GM21529 (cell line): ENCODE measurements around the gene PNPO.

ENCODE experiments used
- ATAC-seq: cut with Tn5 transposase; IDR thresholded peaks from one replicate; pipeline ENCODE4 v1.9.1; 2021; ENCODE audit not compliant: unreplicated experiment

The PNPO gene

GRCh38 chr17:47949197-47949759, 7.9 kb downstream of the PNPO start:
- peak; percentile 53 for ATAC-seq

GRCh38 chr17:47949946-47950345, 8.6 kb downstream of the PNPO start:
- ATAC-seq, result peak; percentile 40

- no peak for ATAC-seq
Observed at GRCh38 chr17:47950448-47950847, 9.1 kb downstream of the PNPO start.

GRCh38 chr17:47952171-47953021, 11.0 kb downstream of the PNPO start:
- ATAC-seq, result no peak

GRCh38 chr17:47953909-47954308, 12.5 kb downstream of the PNPO start:
- no peak for ATAC-seq

- ATAC-seq, result no peak
Observed at GRCh38 chr17:47955497-47956461, 14.4 kb downstream of the PNPO start.

- ATAC-seq, result no peak
Observed at GRCh38 chr17:47956791-47957590, 15.6 kb downstream of the PNPO start.

- ATAC-seq, result no peak
Observed at GRCh38 chr17:47957591-47958490, 16.5 kb downstream of the PNPO start, which contains the start of gene PRR15L. Gene PRR15L, minus strand, starts transcription at chr17:47957883. Its CDS starts 4,649 bp downstream, at chr17:47953234.

GRCh38 chr17:47959825-47960655, 18.7 kb downstream of the PNPO start:
- no peak for ATAC-seq

GRCh38 chr17:47961406-47961805, 20.0 kb downstream of the PNPO start:
- no peak for ATAC-seq

- no peak for ATAC-seq
Observed at GRCh38 chr17:47962901-47963300, 21.5 kb downstream of the PNPO start.

- ATAC-seq, result no peak
Observed at GRCh38 chr17:47964856-47965255, 23.5 kb downstream of the PNPO start.

GRCh38 chr17:47966079-47966519, 24.7 kb downstream of the PNPO start:
- ATAC-seq, result no peak

- ATAC-seq, result no peak
Observed at GRCh38 chr17:47967607-47968252, 26.4 kb downstream of the PNPO start.

GRCh38 chr17:47968836-47969235, 27.5 kb downstream of the PNPO start:
- no peak for ATAC-seq

GRCh38 chr17:47969930-47970724, 28.8 kb downstream of the PNPO start:
- no peak for ATAC-seq
